SHP77 treated with DMSO at 0.1 percent for 48 hours (cell line): ENCODE measurements around the gene BCL2L2.
A peak's percentile ranks its signal among the peaks of the same experiment; 100 is the strongest.

Source experiments
- DNase-seq: peaks from one replicate; lab custom pipeline; 2025; lab: John Stamatoyannopoulos, UW

The BCL2L2 gene

DNA sequence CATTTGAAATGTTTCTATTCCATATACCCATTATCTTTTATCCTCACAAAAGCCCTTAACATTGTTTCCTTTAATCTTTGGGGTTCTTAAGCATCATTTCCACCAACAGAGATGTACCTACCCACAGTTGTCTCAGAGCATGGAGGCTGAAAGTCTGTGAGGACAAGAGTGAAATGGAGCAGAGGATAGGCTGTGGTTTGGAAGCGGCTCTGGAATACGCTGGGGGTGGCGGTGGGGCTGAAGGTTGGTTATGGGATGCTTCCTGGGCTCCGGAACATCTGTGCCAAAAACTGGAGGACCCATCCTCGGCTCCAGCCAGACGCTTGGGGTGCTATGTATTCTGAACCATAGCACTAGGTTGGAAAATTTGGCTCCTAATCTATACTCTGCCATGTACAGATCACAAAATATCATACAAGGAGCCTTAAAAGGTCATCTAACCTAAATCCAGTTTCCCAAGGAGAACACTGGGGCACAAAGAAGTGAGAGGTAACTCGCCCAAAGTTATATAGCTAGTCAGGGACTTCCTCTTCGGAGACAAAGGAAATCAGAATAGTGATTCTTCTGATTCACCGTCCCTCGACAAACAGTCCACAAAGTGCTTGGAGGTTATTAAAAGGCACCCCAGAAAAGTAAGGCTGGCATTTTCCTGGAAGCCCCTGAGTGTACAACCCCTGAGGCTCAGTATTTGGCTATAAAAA, 6.5 kb upstream of the BCL2L2 start:
- no peak for DNase-seq

DNA sequence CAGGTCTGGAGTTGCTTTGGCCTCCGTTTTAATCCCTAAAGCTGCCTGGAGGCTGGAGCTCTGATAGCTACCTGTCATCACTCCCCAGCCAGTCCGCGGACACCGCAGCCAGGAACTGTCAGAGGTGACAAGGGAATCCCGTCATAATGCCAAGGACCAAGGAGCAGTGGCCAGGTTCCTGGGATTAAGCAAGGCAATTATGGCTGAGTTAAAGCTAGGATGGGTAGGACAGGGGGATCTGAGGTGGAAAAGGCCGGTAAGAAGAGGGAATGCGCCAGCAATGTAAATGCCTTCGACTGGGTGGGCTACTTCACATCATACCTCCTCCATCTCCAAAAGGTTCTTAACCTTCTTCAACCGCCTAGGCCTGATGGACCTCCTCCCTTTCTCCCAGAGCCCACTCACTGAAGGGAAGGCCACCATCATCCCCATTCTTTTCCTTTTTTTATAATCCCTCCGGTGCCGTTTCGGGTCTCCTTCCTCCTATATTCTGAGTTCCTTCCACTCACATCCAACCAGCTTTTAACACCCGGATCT, 5.9 kb upstream of the BCL2L2 start:
- DNase-seq, result no peak

DNA sequence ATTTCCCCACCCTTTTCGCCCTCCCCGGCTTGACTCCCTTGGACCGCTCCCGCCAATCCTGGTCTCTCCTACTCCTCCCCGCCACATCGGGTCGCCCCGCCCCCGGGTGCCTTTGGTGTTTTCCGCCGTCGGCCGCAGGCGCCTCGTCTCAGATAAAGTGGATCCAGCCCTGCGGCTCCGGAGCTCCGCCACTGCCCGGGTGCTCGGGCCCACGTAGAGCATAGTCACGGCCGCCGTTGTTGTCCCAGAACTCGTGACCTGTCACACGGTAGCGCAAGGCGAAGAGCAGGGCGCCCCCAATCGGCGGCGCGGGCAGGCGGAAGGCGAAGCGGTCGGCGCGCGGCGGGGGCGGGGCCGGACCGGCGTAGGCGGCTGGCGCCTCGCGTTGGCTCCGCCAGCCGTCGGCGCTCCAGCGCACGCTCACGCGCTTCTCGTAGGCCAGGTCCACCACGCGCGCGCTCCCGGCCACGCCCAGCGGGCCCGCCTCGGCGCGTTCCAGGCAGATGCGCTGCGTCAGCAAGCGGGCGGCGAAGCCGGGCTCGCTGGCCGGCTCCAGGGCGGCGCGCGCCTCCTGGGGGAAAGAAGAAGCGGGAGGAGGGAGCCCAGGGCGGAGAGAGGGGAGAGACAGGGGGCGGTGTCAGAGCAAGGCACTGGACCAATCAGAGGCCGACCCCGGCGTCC, 5.2 kb upstream of the BCL2L2 start:
- DNase-seq, result peak; percentile 96

DNA sequence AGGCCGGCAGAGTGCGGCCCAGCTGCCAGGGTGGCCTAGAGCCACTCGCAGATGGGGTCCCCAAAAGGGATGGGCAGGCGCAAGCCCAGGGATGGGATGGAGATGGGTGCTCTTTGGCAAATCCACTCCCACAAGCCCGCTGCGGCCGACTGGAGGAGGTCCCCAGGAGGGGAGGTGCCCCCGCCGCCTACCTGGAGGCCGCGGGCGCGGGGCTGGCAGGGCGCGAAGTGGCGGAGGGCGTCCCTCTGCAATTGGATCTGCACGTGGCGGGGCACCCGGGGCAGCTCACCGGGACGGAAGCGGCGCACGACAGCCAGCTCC, 4.7 kb upstream of the BCL2L2 start:
- DNase-seq, result no peak

DNA sequence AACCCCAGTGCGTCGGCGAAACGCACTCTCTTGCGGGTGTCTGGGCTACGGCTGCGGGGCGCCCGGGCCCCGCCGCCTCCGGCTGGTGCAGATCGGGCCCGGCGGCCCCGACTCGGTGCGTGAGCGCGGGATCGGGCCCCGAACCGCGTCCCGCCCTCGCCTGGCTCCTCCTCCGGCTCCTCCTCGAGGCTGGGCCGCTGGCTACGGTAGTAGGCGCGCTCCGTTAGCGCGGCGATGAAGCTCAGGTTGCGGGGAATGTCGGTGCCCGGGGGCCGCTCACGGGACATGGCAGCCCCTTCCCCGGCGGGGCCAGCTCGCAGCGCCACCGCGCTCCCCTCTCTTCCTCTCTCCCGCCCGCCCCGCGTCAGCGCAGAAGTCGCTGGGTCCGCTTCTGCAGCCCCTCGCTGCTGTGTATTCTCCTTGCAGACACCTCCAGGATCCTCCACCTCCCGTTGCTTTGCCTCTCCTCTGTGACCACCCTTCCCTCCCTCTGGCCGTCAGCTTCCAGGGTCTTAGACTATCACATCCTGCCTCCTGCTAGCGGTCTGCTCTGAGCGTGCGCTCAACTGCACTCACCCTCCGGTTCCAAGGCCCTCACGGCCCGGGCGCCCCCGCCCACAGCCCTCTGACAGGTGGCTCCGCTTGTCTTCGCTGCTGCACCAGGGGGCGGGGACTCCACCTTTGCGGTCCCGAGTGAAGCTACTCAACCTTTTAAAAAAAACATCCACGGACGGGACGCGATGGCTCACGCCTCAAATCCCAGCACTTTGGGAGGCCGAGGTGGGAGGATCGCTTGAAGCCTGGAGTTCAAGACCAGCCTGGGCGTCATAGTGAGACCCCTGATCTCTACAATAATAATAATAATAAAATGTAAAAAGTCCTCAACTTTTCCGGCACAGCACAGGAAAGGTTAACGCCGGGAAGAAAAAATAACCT, 4.1 kb upstream of the BCL2L2 start, which contains the start of gene PPP1R3E:
Gene PPP1R3E (minus strand): TSS at position 570 of the 936 bp plus-strand sequence. CDS start 283 bp downstream, at position 287.
- DNase-seq, result peak; percentile 72

DNA sequence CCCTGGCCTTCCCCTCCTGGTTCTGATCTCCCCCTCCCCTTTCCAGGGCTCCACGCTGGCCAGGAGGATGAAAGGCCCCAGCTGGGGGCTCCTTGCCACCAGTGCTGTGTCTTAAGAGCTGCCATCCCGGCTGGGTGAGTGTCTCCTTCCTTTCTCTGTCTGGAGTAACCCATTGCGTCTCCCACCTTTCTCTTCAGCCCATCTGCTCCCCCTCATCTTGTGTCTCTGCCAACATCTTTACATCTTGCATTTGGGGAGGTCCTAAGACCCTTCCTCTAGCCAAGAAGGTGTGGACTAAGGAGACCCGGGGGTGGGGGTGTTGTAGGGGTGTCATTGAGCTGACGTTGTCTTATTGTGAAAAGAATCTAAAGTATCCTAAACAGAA, 505 bp downstream of the BCL2L2 start:
- DNase-seq, result no peak

DNA sequence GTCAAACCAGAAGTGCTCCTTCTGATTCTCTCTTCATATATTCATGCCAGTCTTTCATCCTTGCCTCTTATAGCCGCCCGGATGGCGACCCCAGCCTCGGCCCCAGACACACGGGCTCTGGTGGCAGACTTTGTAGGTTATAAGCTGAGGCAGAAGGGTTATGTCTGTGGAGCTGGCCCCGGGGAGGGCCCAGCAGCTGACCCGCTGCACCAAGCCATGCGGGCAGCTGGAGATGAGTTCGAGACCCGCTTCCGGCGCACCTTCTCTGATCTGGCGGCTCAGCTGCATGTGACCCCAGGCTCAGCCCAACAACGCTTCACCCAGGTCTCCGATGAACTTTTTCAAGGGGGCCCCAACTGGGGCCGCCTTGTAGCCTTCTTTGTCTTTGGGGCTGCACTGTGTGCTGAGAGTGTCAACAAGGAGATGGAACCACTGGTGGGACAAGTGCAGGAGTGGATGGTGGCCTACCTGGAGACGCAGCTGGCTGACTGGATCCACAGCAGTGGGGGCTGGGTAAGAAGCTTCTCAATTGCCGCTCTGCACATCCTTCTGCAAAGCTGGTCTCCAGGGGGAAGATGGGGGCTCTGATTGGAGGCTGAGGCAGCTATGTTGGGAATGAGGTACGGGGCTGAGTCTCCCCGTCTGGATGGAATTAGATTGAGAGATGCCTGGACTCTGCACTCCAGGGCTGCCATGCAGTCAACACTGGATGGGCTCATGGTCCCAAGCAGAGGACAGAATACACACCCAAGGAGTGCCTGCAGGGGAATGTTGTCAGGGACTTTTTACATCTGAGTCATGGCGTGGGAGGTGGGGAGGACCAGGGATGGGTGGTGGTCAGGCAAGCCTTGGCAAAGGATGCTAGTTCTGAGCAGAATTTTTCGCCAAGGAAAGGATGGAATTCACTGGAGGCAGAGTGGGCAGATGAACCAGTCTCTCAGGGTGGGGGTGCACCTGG, 1.3 kb downstream of the BCL2L2 start:
- no peak for DNase-seq

DNA sequence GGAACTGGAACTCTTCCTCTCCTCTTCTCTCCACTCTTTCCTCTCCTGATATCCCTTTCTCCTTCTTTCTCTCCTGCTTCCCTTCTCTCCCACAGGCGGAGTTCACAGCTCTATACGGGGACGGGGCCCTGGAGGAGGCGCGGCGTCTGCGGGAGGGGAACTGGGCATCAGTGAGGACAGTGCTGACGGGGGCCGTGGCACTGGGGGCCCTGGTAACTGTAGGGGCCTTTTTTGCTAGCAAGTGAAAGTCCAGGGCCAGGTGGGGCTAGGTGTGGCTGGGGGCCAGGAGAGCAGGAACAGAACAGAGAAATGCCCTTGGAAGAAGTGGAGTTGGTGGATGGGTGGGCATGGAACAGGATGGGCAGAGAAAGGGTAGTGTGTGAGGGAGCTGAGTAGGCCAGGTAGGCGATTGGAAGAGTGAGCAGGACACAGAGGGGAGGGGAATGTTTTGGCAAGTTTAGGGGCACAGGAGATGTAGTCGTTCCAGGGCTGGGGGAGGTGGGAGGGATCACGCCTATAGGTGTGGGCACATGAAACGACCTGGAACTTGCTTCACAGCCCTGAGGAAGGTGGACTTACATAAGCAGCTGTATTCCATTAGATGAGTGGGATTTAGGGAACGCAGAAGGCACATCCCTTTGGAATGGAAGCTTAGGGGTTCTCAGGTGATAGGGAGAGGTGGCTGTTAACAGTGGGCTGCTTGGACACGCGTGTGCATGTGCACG, 2.2 kb downstream of the BCL2L2 start:
- DNase-seq, result no peak

DNA sequence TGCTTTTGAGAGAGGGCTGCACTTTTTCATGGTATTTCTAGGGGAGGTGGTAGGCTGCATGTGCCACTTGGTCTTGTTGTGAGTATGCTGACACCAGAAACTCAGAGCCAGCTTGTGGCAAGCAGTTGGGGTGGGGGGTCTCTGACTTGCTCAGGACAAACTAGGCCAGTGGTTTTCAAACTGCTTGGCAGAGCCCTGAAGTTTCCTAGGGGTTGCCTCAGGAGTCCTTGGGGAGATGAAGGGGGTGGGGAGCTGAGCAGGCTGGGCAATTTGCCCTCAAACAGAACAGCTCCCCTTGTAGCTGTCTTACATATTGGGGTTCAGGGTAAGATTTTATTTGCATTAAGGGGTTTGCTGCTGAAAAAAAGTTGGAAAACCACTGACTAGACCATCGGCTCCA, 3.9 kb downstream of the BCL2L2 start:
- DNase-seq, result no peak

DNA sequence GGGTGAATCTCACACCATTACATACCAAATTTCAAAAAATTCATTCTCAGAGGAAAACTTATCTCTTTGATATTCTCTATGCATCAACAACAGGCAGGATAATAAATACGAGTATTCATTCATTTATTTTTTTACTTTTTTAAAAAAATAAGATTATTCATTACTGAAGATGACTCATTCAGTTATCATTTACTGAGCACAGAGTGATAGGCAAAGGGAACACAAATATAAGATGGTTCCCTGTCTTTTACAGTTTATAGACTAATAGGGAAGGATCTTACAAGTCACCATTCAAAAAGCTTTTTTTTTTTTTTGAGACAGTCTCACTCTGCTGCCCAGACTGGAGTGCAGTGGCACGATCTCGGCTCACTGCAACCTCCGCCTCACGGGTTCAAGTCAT, 9.7 kb downstream of the BCL2L2 start:
- no peak for DNase-seq

DNA sequence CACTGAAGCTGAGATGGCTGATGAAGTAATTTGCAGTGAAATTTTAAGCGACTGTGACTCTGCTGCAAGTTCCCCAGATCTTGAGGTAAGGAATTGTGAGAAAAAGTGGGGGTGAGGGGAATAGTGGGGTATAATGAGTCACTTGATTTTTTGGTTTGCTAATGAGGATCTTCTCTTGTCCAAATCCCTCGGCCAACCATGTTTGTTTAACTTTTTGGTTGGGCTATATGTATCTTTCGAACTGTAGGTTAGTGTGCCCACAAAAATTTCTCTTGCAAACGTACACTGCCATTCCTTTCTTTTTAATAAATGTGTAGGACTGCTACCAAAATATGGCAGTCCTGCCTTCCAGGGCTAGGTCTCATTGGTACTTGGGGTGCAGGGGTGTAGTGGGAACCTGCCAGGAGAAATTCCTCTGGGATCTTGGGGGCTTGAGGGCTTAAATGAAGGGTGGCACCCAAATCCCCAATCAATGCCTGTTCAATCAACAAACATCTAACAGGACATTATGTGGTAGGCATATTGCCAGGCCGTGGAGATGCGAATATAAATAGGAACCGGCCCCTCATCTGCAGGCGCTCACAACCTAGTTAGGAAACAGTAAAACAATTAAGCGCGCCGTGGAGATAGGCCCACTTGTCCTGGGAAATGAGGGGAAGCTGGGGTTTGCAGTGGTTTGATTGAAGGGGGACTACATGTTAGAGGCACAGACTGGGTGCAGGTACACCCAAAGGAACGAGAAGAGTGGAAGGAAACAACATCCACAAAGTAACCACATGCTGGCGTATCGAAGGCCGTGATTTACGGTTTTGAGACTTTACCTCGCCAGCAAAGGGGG, 13.3 kb downstream of the BCL2L2 start:
- no peak for DNase-seq

DNA sequence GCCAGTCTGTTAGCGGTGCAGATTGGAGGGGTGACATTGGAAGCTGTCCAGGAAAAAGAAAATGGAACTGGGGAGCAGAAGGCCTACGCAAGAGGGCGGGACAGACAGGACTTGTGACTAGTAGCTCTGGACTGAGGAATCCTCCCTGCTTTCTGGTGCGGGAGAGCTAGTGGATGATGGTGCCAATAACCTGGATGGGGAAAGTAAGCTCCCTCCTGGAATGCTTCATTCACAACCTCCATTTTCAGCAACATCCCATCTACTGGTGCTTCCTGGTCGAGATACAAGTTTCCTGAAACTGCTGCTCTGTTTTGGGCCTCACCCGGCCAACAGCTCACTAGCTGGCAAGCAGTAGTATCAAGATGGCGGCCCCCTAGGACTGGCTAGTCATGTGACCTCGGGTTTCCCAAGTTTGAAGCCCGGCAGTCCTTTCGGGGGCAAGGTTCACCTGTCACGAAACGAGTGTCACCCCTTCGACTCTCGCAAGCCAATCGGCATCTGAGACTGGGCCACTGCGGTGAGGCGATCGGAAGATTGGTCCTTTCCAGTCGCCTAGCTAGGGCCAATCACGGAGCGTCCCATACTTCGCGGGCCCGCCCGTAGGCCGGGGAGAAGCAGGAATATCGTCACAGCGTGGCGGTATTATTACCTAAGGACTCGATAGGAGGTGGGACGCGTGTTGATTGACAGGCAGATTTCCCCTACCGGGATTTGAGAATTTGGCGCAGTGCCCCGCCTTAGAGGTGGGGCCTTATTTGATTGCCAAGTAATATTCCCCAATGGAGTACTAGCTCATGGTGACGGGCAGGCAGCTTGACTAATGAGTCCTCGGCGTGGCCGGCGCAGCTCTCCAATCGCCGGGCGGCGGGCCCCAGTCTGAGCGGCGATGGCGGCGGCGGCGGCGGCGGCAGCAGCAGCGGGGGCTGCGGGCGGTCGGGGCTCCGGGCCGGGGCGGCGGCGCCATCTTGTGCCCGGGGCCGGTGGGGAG, 14.2 kb downstream of the BCL2L2 start, which contains the start of gene PABPN1:
Gene PABPN1 (plus strand): TSS at position 874 of the 988 bp plus-strand sequence. CDS start 13 bp downstream, at position 887.
- peak; percentile 100 for DNase-seq

DNA sequence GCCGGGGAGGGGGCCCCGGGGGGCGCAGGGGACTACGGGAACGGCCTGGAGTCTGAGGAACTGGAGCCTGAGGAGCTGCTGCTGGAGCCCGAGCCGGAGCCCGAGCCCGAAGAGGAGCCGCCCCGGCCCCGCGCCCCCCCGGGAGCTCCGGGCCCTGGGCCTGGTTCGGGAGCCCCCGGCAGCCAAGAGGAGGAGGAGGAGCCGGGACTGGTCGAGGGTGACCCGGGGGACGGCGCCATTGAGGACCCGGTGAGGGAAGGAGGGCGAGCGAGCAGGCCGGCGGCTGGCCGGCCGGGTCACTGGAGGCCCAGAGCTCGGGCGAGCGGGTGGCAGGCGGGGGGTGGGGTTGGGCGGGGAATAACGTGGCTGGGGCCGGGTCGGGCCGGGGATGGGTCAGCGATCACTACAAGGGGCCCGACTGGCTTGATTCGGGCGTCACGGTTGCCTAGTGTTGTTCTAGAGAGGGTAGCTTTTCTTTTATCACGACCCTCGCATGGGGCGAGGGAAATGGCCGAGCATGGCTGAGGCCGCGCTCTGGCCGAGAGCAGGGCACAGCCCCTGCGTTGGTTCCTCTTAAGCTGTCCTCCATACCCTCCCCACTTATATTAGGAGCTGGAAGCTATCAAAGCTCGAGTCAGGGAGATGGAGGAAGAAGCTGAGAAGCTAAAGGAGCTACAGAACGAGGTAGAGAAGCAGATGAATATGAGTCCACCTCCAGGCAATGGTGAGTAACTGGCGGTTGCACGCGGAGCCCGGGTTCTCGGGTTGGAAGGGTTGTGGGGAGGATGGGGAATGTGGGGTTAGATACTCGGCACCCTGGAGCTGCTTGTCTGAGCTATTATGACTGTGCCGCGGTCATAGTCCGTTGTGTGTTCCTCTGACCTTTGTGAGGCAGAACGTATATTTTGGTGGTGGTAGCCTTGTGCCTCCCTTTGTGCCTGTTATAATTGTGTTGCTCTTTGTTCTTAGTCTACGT, 15.2 kb downstream of the BCL2L2 start:
- no peak for DNase-seq

DNA sequence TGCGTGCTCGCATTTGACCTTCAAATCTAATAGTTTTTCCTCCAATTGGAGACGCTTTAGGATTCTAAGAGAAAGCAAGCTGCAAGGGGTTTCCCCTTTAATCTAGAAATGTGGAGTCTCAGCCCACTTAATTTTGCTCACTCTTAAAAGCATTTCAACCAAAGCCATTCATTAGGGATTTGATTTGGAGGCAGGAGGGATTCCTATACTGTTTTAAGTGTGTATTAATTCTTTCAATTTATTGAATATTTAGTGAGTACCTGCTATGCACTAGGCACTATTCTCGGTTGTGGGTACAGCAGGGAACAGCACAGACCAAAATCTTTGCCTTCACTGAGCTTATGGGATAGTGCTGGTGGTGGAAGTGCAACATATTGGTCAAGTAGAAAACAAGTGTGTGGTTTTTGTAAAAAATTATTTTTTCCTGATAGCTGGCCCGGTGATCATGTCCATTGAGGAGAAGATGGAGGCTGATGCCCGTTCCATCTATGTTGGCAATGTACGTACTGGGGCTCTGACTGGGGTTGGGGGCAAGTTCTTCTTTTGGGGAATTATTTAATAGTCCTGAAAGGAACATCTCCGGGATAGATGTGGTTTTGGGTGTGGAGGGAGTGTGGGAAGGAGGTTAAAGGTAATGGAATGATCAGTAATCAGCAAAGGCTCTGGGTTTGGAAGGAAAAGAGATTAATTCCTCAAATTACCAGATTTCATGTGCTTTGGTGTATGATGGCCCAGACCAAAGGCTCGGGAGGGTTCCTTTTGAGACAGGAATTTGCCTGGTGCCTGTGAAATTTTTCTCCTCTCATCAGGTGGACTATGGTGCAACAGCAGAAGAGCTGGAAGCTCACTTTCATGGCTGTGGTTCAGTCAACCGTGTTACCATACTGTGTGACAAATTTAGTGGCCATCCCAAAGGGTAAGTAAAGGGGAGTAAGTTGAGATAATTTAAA, 16.2 kb downstream of the BCL2L2 start:
- DNase-seq, result no peak

DNA sequence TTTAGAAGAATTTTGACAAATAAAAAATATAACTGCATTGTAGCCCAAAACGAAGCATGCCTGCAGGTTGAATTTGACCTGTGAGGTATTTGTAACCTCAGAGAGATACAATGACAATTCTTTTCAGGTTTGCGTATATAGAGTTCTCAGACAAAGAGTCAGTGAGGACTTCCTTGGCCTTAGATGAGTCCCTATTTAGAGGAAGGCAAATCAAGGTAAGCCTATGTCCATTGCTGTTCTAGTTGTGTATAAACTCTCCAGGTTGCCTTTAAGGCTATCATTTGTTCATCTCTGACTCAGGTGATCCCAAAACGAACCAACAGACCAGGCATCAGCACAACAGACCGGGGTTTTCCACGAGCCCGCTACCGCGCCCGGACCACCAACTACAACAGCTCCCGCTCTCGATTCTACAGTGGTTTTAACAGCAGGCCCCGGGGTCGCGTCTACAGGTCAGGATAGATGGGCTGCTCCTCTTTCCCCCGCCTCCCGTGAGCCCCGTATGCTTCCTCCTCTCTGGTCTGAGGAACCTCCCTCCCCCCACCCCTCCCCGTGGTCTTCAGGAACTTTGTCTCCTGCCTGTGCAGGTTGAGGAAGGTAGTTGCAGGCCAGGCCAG, 17.3 kb downstream of the BCL2L2 start:
- no peak for DNase-seq

DNA sequence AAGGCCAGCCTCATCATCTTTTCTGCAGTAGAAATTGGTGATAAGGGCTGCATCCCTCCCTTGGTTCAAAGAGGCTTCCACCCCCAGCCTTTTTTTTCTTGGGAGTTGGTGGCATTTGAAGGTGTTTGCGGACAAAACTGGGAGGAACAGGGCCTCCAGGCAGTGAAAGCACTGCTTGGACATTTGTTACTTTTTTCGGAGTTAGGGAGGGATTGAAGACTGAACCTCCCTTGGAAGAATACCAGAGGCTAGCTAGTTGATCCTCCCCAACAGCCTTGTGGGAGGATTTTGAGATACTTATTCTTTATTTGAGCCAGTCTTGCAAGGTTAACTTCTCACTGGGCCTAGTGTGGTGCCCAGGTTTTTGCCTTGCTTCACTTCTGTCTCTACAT, 17.8 kb downstream of the BCL2L2 start:
- DNase-seq, result no peak
